Hepatocyte (in vitro differentiated cells): Measurements from ENCODE around the gene PRKAA2.

Source experiments
- CTCF ChIP-seq: fragments of 200-600 bp; sonication (generic); IDR thresholded peaks from 2 replicates; pipeline ENCODE4 v1.5.1; 2016; ENCODE audit warnings: antibody characterized with exemption, mild to moderate bottlenecking; ENCODE audit not compliant: poor library complexity
- EZH2 ChIP-seq: fragments of 200-600 bp; sonication (generic); IDR thresholded peaks from 2 replicates; pipeline ENCODE4 v1.6.1; 2016; ENCODE audit warnings: antibody characterized with exemption, mild to moderate bottlenecking, borderline replicate concordance
- EZH2phosphoT487 ChIP-seq: fragments of 200-600 bp; sonication (generic); IDR thresholded peaks from one replicate; pipeline ENCODE4 v1.6.1; 2018; ENCODE audit warnings: antibody characterized with exemption, mild to moderate bottlenecking, low read depth, moderate library complexity; ENCODE audit not compliant: unreplicated experiment, severe bottlenecking

GRCh38 chr1:56648546-56648945, 3.4 kb downstream of the PRKAA2 start:
- TF ChIP-seq CTCF: no peak
- TF ChIP-seq EZH2: no peak
- TF ChIP-seq EZH2phosphoT487: no peak
